GM19023 (cell line): ENCODE measurements around the gene PRIM2.
"Not testable (repeated sequence)": the region's sequence is repeated elsewhere in the genome, so short reads cannot be mapped to it uniquely, and the experiment has no call there.

Experiments used
- ATAC-seq: cut with Tn5 transposase; IDR thresholded peaks from one replicate; pipeline ENCODE4 v1.9.1; 2021; ENCODE audit warnings: mild to moderate bottlenecking, moderate library complexity; ENCODE audit not compliant: unreplicated experiment

The PRIM2 gene

DNA sequence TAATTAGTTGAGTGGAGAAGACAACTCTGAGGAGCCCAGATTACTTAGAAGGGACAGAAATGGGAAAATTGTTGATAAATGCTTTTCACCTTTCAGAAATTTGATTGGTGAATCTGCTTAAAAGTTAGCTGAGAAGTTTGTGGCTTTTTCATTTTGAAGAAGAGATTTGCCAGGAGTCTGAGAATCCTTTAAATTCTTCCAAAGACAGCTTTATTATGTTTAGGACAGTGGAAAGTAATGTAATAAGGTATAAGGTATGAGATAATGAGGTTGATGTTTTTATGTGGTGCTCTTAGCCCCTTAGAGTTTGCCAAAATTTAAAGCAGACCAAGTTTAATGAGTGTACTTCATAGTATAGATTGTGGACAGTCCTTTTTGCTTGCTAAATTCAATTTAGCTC is 42.3 kb downstream of the PRIM2 start:
- not testable (repeated sequence) for ATAC-seq

DNA sequence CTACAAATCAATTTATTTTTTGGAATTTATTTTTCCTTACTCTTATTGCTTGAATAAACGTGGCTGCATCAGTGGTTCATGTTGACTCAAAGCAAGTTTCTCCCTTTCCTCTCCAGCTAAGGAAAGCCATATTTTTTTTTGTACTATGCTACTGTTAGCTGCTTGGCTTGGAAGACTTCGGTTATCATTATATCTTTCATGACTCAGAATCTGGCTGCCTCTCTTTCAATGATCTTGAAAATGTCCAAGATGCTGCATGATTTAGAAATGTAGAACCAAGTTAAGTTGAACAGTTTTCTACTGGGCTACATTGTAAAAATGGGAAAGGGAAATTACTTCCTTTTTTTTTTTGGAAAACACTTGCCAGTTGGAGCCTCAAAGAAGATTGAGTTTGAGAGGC is 44.9 kb downstream of the PRIM2 start:
- ATAC-seq = not testable (repeated sequence)

DNA sequence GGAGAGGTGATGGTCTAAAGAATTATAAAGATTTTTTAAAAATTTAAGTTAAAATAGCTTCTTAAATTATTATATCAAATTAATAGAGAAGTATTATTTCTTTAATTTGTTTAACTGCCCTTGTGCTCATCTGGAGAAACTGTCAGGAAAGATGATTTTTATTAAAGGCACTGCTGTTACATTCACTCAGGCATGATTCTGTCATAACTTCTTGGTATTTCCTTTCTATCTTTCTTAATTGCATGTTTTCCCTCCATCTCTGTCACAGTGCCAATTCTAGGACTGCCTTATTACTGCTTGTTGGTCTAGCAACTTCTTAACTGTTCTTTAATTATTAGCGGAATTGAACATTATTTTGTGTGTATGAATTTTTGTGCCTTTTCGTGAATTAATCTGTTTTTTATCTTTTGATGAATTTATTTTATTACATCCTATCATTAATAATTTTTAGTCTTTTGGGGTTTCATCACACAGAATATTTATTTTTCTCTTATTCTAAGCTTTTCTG is 47.7 kb downstream of the PRIM2 start:
- ATAC-seq = not testable (repeated sequence)

GRCh38 chr6:57368965-57369731 is 51.7 kb downstream of the PRIM2 start:
- not testable (repeated sequence) for ATAC-seq

- ATAC-seq = not testable (repeated sequence)
Observed at GRCh38 chr6:57371779-57372178, 54.3 kb downstream of the PRIM2 start.

GRCh38 chr6:57374764-57375163 is 57.3 kb downstream of the PRIM2 start:
- ATAC-seq = not testable (repeated sequence)

GRCh38 chr6:57376083-57376482 is 58.7 kb downstream of the PRIM2 start:
- not testable (repeated sequence) for ATAC-seq

DNA sequence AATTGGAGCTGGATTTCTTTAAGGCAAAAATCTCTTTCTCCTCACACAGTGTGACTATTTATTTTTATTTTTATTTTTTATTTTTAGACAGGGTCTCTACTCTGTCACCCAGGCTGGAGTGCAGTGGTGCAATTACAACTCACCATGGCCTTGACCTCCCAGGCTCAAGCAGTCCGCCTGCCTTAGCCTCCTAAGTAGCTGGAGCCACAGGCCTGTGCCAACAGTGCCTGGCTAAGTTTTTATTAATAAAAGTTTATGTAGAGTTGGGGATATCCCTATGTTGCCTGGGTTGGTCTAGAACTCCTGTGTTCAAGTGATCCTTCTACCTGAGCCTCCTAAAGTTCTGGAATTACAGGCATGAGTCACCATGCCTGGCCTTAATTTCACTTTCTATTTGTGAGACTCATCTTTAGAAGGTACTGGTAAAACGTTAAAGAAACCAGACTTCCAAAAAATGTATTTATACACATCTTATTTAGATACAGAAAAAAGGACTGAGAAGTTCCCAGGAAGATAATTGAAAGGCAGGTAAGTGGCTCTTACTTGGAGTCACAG is 71.7 kb downstream of the PRIM2 start:
- not testable (repeated sequence) for ATAC-seq

GRCh38 chr6:57390818-57391217 is 73.4 kb downstream of the PRIM2 start:
- not testable (repeated sequence) for ATAC-seq

- not testable (repeated sequence) for ATAC-seq
Observed at GRCh38 chr6:57392047-57392446, 74.6 kb downstream of the PRIM2 start.

GRCh38 chr6:57419341-57419740 is 101.9 kb downstream of the PRIM2 start:
- ATAC-seq = not testable (repeated sequence)

DNA sequence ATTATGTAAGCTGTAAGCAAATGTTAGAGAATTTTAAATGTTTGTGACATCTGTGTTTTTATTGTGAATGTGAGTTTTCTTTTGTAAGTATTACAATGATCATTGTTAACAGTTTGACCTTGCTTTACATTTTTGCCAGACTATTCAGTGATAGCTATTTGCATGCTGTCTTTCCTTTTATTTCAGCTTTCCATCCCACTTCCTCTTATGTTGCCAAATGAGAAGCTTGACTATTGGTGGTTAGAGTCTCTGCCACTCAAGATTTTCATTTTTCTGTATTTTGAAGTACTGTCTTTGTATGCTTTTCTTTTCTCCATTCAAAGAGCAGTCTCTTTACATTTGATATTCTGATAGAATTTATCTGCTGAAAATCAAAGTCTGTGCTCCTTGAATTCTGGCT is 104.1 kb downstream of the PRIM2 start:
- ATAC-seq = peak; percentile 55

- no peak for ATAC-seq
Observed at GRCh38 chr6:57423468-57423867, 106.0 kb downstream of the PRIM2 start.

DNA sequence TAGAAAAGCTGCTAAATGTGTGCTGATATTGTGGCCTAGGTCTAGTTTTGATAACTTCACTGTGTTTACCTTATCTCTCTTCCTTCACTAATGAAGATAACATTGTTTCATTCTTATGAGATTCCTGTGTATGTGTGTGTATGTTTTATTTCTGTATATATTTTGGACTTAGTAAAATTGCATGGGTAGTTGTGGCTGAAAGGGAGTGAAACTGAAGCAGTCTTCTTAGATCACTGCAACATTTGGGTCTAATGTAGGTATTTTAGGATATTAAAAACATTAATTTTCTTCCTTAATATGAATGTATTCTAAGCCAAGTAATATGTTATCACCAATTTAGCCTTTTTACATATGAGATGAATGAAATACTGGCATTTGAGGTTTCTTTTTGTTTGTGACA is 114.3 kb downstream of the PRIM2 start:
- ATAC-seq = not testable (repeated sequence)

- ATAC-seq = no peak
Observed at GRCh38 chr6:57432157-57432556, 114.7 kb downstream of the PRIM2 start.

- no peak for ATAC-seq
Observed at GRCh38 chr6:57432919-57433684, 115.7 kb downstream of the PRIM2 start.

- ATAC-seq = not testable (repeated sequence)
Observed at GRCh38 chr6:57433790-57434189, 116.4 kb downstream of the PRIM2 start.

GRCh38 chr6:57434944-57435343 is 117.5 kb downstream of the PRIM2 start:
- no peak for ATAC-seq

DNA sequence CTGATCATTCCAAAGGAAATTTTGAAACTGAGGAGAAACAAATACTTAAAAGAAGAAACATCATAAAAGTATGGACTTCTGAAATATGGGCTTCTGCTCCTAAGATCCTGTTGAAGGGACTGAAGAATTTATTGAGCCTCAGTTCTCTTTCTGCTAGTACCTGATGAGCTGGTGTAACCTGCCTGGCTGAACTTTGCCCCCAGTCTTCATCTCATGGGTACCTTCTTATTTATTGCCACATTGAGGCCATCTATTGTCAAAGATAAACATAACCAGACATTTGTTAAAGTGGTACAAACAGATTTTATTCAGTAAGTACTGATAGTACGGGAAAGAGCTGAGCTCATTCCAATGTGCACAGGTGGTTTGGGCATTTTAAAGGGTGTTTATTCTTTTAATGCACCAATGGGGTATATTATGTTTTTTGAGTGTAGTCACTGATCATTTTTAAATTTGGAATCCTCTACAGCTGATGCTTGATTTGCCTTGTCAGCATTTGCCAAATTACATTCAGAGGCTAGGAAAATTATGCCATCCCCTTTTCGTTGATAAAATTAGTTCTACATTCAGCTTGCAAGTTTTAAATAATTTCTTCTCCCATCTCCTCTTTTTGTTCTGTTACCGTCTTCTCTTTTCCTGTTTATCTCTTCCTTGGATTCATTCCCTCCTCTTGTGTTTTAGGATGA is 118.2 kb downstream of the PRIM2 start:
- no peak for ATAC-seq

GRCh38 chr6:57440735-57441134 is 123.3 kb downstream of the PRIM2 start:
- ATAC-seq = not testable (repeated sequence)

DNA sequence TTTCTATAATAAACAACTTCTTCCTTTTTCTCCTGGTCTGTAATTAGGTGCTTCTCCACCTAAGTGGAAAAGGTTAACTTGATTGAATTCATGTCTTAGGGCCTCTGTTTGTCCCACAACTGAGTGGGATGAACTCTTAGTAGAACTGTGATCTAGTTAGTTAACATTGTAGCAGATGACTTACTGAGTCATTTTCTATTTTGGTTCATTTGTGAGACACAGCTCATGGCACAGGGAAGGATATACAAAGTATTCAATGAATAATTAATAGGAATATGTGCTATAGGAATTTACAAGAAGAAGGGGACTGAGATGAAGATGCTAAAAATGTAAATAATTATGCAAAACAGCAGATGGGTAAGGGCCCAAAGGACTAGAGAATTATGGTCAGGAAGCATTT is 124.7 kb downstream of the PRIM2 start:
- ATAC-seq = not testable (repeated sequence)
